Keratinocyte (primary cell): Measurements from ENCODE around the gene SSTR5. TPM values are rescaled to one million over a fixed set of nuclear protein-coding genes. Genes with fewer than 3 reads are reported as not detected.

Source experiments
- DNase-seq: peaks from one replicate; pipeline ENCODE4 v3.0.0-alpha.2; 2011; ENCODE audit warnings: low read depth, missing footprints, low spot score
- FAIRE-seq: peaks from 2 replicates; lab custom pipeline; 2011; peaks lifted over from hg19 to GRCh38; lab: Jason Lieb, UNC
- H2AFZ ChIP-seq: 2 replicates; pipeline ENCODE4 v1.6.0; 2012; ENCODE audit warnings: low read length, control low read depth, inconsistent platforms; ENCODE audit not compliant: control insufficient read depth
- H3K27ac ChIP-seq: 2 replicates; pipeline ENCODE4 v1.5.1; 2011; ENCODE audit warnings: low read length; ENCODE audit not compliant: control insufficient read depth, insufficient read depth
- H3K27me3 ChIP-seq: 3 replicates; pipeline ENCODE4 v1.6.0; 2011; ENCODE audit warnings: low read length; ENCODE audit not compliant: control insufficient read depth, insufficient read depth; ENCODE audit errors: extremely low read depth
- H3K36me3 ChIP-seq, 2 experiments: 2 replicates in 1 of 2; 3 replicates in 1 of 2; pipeline ENCODE4 v1.5.1; 2011; ENCODE audit warnings: low read length in 2 of 2, mild to moderate bottlenecking in 1 of 2; ENCODE audit not compliant: control insufficient read depth in 2 of 2, insufficient read depth in 2 of 2; ENCODE audit errors: extremely low read depth in 1 of 2
- H3K4me1 ChIP-seq: 3 replicates; pipeline ENCODE4 v1.5.1; 2011; ENCODE audit warnings: low read length; ENCODE audit not compliant: control insufficient read depth, insufficient read depth; ENCODE audit errors: extremely low read depth
- H3K4me2 ChIP-seq: 3 replicates; pipeline ENCODE4 v1.6.0; 2011; ENCODE audit warnings: low read depth, low read length; ENCODE audit not compliant: control insufficient read depth, insufficient read depth; ENCODE audit errors: extremely low read depth
- H3K4me3 ChIP-seq, 3 experiments: fragments of 200-600 bp in 1 of 3; sonication (generic) in 1 of 3; 2 replicates in 2 of 3; 3 replicates in 1 of 3; pipeline ENCODE4 v1.5.1; 2011 to 2016; ENCODE audit warnings: low read length in 3 of 3, mild to moderate bottlenecking in 3 of 3, control low read depth in 2 of 3, inconsistent platforms in 1 of 3, low read depth in 1 of 3, mixed read lengths in 1 of 3, mixed run types in 1 of 3, moderate library complexity in 1 of 3; ENCODE audit not compliant: control insufficient read depth in 2 of 3, insufficient read depth in 2 of 3; ENCODE audit errors: extremely low read depth in 1 of 3
- H3K79me2 ChIP-seq: 2 replicates; pipeline ENCODE4 v1.6.0; 2012; ENCODE audit warnings: low read length; ENCODE audit not compliant: control insufficient read depth, insufficient read depth
- H3K9ac ChIP-seq: 3 replicates; pipeline ENCODE4 v1.6.0; 2011; ENCODE audit warnings: low read length; ENCODE audit not compliant: control insufficient read depth, insufficient read depth; ENCODE audit errors: extremely low read depth
- H3K9me1 ChIP-seq: 3 replicates; pipeline ENCODE4 v1.6.0; 2011; ENCODE audit warnings: low read length; ENCODE audit not compliant: control insufficient read depth, insufficient read depth; ENCODE audit errors: extremely low read depth
- H3K9me3 ChIP-seq: 2 replicates; pipeline ENCODE4 v1.5.1; 2012; ENCODE audit warnings: low read depth, low read length; ENCODE audit not compliant: control insufficient read depth
- H4K20me1 ChIP-seq: 3 replicates; pipeline ENCODE4 v1.6.0; 2011; ENCODE audit warnings: low read length; ENCODE audit not compliant: control insufficient read depth, insufficient read depth; ENCODE audit errors: extremely low read depth
- CTCF ChIP-seq, 3 experiments: IDR thresholded peaks in 1 of 3; conservative IDR thresholded peaks in 1 of 3; optimal IDR thresholded peaks in 1 of 3; 2 replicates in 2 of 3; 3 replicates in 1 of 3; pipeline versions ENCODE3 to v1.5.1; 2011; ENCODE audit warnings: low read length in 3 of 3, mild to moderate bottlenecking in 3 of 3, moderate library complexity in 2 of 3, control low read depth in 1 of 3, inconsistent platforms in 1 of 3; ENCODE audit not compliant: insufficient read depth in 2 of 3; ENCODE audit errors: extremely low read depth in 1 of 3
- EZH2 ChIP-seq: IDR thresholded peaks from one replicate; pipeline ENCODE4 v1.6.1; 2012; ENCODE audit warnings: inconsistent platforms, mild to moderate bottlenecking, low read length, moderate library complexity
- dilution Hi-C: fragments of 300-500 bp; cut with MboI; formaldehyde crosslinking; loops from one replicate; pipeline ENCODE4 v1.7.0; 2020; ENCODE audit warnings: low sequenced_read_pairs; ENCODE audit not compliant: extremely low pct_ligation_motif_present
- polyA plus RNA-seq, 5 experiments: library from polyadenylated mRNA; depleted of rRNA in 3 of 5; stranded (reverse) in 3 of 5; stranded (forward) in 1 of 5; unstranded in 1 of 5; fragments of >200 nt; gene quantifications; 1 replicate in 1 of 5; 2 replicates in 3 of 5; 3 replicates in 1 of 5; pipeline versions ENCODE4 v1.2.1 to v1.2.3, GENCODE V29; 2011 to 2012; ENCODE audit warnings: missing spikeins in 2 of 5, low read depth in 1 of 5, low replicate concordance in 1 of 5

Gene SSTR5
- polyA plus RNA-seq, 1 donor (not counting 4 experiments of a cell fraction or from before 2014, with no cell fraction given) = not detected

- no peak overlapping the region for H3K4me2 ChIP-seq
- no peak overlapping the region for H3K9ac ChIP-seq
- H3K9me3 ChIP-seq = no peaks in the 10 kb centered on the region
- no peaks in the 10 kb centered on the region for H4K20me1 ChIP-seq
- H2AFZ ChIP-seq = no peak overlapping the region
- no peaks in the 10 kb centered on the region for H3K4me1 ChIP-seq
- peaks cover 22% of the 10 kb centered on the region for H3K27me3 ChIP-seq
- H3K27ac ChIP-seq = no peak overlapping the region
- FAIRE-seq (no peak), DNase-seq (no peak)
- no peaks in the 10 kb centered on the region for H3K79me2 ChIP-seq
- TF ChIP-seq EZH2 (no peak), CTCF (optimal IDR thresholded peaks at IDR 0.05 in 1 of 3, IDR thresholded peaks at IDR 0.05 in 1 of 3, conservative IDR thresholded peaks at IDR 0.05 in 1 of 3; ENCODE audit: extremely low read depth in 1 of 3, insufficient read depth in 2 of 3, low read length in 3 of 3) (no peak)
- no peaks in the 10 kb centered on the region for H3K36me3 ChIP-seq
- dilution Hi-C loops = no loop called here
- H3K4me3 ChIP-seq = no peak overlapping the region
- no peaks in the 10 kb centered on the region for H3K9me1 ChIP-seq
These were observed 40.9 kb downstream of the SSTR5 start for GRCh38 chr16:1113489-1113888.

- no peak for TF ChIP-seq CTCF (optimal IDR thresholded peaks at IDR 0.05 in 1 of 3, IDR thresholded peaks at IDR 0.05 in 1 of 3, conservative IDR thresholded peaks at IDR 0.05 in 1 of 3; ENCODE audit: extremely low read depth in 1 of 3, insufficient read depth in 2 of 3, low read length in 3 of 3)
- TF ChIP-seq EZH2 = no peak
- Histone ChIP-seq H3K36me3 (no peaks in the 10 kb centered on the region), H3K9ac (no peak overlapping the region), H3K4me3 (no peak overlapping the region), H3K27me3 (peaks cover 17% of the 10 kb centered on the region), H3K4me2 (no peak overlapping the region), H3K4me1 (no peaks in the 10 kb centered on the region), H3K79me2 (no peaks in the 10 kb centered on the region), H4K20me1 (no peaks in the 10 kb centered on the region), H3K9me3 (no peaks in the 10 kb centered on the region), H3K27ac (no peak overlapping the region), H2AFZ (no peak overlapping the region), H3K9me1 (no peaks in the 10 kb centered on the region)
- no peak for DNase-seq
- dilution Hi-C loops = no loop called here
- no peak for FAIRE-seq
These were observed 41.5 kb downstream of the SSTR5 start for GRCh38 chr16:1113889-1114526.
